NCI-H446 treated with DMSO at 0.1 percent for 48 hours (cell line): Measurements from ENCODE around the gene SLAMF9.

Experiments
- DNase-seq: peaks from one replicate; lab custom pipeline; 2025; lab: John Stamatoyannopoulos, UW

SLAMF9 gene

DNA sequence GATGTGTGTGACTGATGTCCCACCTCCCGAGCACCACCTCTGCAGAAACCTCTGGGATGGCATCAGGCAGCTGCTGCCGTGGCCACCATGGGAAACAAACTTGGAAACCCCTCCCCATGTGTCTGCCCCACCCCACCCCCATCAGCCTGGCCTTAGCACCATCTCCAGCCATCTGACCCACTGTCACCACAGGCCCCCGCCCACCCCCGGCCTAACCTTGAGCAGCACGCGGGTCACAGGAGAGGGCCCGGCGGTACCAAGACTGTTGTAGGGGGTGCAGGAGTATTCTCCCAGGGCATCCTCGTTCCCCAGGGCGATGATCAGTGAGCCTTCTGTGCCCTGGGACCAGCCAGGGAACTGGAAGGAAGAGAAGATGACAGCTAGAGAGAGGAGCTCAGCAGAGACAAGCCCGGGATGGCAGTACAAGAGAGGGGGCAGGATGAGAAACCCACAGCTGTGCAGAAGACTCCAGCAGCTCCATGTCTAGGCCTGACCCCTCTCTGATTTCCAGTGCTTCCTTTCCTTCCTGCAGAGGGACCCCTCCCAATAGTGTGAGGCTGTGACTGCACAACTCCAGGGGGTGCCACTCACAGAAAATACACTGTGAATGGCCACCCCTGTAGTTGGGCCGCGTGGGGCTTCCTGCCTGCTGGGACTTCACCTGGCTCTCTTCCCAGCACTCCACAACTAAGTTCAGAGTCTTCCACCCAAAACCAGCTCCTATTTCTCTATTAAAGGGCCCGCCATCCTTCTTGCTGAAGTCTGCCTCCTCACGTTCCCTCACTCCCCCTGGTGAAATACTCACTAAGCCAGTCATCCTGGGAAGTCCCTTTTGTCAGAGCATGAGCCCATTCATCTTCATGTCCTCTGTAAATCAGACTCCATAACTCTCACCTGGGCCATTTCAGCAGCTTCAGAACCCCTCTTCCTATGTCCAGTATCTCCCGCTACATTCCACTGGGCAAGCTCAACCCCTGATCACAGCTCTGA lies 21.4 kb downstream of the SLAMF9 start:
- DNase-seq = no peak

DNA sequence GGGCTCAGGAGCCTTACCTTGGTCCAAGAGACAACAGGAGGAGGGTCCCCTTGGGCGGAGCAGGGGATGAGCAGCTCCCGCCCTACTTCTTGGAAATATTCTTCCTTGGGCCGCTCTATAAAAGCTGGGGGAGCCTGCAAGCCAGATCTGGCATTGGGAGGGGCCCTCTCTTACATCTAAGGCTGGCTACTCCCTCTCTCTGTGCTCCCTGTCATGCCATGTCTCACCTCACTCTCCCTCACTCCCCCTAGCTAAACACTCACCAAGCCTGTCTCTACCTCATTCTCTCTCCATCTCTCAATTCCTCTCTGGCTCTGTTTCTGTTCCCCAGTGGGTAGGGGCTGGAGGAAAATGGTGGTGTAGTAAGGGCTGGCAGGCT lies 22.3 kb downstream of the SLAMF9 start:
- DNase-seq = no peak

DNA sequence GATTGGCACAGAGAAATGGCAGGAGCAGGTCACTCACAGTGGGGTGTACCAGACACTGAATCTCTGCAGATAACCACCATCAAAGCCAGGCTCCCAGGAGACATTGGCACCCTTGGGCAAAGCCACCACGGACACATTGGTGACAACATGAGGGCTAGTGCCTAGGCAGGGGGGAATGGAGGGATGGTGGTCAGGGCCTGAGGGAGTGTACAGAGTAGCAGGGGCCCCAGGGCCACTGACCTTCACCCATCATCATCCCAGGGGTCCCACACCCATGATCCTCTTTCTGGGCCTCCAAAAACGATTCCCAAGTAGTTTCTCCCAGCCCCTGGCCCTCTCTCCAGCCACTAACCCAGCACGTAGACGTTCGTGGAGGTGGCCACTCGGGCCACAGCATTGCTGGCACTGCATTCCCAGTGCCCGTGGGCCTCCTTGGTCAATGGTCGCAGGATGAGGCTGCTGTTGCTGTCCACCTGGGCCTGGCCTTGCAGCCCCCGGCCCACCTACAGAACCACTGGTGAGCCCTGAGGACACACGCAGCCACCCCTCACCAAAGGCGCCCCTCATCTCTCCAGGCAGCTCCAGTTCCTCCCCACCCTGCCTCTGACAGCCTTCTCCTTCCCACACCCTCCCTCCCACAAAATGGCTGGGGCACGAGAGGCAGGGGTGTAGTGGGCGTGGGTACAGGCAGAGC lies 22.8 kb downstream of the SLAMF9 start:
- no peak for DNase-seq

DNA sequence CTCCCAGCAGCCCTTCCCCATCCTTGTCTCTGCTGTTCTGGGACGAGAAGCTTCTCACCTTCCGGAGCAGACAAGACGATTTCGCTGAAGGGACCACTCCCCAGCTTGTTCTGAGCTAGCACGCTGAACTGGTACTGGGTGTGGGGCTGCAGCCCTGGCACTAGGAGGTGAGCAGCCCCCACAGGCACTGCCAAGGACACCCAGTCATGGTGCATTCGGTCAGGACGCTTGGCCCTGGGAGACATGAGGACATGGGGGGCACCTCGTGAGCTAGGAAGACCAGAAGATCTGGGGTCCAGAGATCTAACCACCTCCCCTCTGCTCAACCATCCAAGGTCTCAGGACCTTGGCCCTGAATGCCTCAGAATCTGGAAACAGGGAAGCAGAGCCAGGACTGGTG lies 23.4 kb downstream of the SLAMF9 start:
- DNase-seq = no peak

DNA sequence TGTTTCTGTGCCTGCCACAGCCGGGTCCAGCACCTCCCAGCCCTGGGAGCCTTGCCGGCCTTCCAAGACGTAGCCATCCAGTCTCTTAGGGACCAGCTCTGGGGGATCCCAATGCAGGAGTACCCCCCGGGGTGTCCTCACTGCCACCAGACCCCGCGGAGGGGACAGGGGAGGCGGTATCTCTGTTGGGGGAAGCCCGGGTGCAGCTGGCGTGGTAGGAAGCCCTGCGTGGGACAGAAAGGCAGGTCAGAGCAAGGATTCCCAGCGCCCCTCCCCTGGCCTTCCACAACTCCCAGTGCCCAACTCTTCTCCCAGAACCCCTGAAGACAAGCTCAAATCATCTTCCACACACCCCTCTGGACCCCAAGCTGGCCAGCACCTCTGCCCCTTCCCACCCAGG lies 23.8 kb downstream of the SLAMF9 start:
- no peak for DNase-seq

GRCh38 chr1:159929155-159930051 lies 24.6 kb downstream of the SLAMF9 start:
- no peak for DNase-seq

DNA sequence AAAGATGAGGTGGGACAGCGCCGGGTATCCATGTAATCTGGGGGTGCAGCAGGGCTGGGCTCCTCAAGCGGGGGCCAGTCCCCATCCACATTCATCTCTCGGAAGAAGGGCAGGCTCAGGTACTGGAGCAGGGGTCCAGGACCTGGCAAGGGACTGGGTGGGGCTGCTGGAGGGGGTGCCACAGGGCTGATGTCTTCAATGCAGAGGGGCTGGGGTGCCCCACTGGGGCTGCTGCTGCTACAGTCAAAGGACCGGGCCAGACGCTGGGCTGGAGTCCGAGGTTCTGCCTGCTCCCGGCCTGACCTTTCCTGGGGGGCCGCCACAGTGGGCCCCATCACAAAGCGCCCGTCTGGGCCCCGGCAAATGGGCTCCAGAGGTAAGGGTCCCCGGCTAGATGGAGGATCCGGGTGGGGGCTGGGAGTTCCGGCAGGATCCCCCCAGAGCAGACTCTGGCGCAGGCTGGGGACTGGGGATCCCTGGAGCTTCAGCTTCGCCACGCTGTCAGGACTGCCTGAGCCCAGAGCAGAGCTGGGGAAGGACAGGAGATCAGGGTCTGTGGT lies 25.5 kb downstream of the SLAMF9 start:
- DNase-seq = no peak

DNA sequence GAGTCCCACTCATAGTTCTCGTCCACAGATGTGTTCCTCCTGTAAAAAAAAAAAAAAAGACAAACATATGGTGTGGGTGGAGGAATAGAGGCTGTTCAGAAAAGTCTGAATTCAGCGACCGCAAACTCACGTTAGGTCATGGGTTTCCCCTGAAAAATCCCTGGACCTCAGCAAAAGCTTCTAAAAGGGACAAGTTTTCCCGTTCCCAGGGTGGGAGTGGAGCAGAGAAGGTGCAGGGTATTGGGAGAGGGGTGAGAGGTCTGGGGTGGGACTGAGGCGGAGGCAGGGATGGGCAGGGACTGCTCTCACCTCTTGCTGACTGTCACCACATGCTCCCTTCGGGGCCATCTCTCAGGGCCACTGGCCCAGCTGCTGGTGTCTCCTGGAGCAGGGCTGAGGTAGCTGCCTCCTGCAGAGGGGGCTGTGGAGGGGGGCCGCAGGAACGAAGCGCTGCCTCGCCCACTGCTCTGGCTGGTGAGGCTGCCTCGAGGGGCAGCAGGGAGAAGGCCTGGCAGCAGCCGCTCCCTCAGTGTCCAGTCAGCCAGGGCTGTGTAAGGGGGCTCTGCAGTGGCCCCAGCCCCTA lies 26.1 kb downstream of the SLAMF9 start:
- DNase-seq = no peak

- DNase-seq = no peak
These were observed 26.7 kb downstream of the SLAMF9 start for GRCh38 chr1:159927211-159927848.

GRCh38 chr1:159925719-159926078 lies 28.3 kb downstream of the SLAMF9 start:
- DNase-seq = no peak

GRCh38 chr1:159924791-159925718 lies 29.0 kb downstream of the SLAMF9 start, which contains the start of gene TAGLN2:
TAGLN2 (minus strand) TSS chr1:159925507; CDS start chr1:159920509, 4,998 bp downstream.
- peak; percentile 69 for DNase-seq

GRCh38 chr1:159924025-159924790 lies 29.8 kb downstream of the SLAMF9 start:
- DNase-seq = peak; percentile 54

DNA sequence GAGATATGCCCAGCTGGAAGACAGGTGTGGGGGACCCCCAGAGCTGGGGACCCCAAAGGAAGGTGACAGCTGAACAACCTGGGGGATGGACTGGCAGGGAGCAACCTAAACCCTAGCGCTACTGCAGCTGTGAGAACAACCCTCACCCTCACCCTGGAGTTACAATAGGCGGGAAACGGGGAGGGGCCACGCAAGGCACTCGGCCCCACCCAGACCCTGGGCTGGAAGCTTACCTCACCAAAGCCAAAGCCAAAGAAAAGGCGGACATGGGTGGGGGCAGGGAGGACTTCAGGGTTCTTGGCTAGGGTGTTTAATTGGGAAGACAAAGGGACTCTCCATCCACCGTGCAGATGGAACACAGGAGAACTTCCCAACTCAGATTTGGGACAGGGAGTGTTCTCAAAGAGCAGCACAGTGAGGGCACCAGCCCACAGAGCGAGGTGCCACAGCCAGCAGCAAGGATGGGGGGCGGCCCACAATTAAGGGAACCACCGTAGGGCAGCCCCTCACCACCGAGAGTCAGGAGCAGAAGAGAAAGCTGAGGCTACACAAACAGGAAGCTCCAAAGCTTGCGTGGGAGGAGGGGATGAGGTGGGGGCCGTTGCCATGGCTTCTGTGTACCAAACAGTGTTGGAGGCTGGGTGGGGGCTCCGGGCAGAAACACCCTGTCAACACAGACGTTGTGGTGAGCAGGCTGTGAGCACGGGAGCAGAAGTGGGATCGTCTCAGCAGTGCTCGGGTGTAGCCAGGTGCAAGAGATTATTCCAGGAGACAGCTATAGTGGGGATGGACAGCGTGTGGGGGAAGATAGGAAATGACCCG lies 30.6 kb downstream of the SLAMF9 start:
- no peak for DNase-seq

- DNase-seq = no peak
These were observed 31.4 kb downstream of the SLAMF9 start for GRCh38 chr1:159922511-159923202.

DNA sequence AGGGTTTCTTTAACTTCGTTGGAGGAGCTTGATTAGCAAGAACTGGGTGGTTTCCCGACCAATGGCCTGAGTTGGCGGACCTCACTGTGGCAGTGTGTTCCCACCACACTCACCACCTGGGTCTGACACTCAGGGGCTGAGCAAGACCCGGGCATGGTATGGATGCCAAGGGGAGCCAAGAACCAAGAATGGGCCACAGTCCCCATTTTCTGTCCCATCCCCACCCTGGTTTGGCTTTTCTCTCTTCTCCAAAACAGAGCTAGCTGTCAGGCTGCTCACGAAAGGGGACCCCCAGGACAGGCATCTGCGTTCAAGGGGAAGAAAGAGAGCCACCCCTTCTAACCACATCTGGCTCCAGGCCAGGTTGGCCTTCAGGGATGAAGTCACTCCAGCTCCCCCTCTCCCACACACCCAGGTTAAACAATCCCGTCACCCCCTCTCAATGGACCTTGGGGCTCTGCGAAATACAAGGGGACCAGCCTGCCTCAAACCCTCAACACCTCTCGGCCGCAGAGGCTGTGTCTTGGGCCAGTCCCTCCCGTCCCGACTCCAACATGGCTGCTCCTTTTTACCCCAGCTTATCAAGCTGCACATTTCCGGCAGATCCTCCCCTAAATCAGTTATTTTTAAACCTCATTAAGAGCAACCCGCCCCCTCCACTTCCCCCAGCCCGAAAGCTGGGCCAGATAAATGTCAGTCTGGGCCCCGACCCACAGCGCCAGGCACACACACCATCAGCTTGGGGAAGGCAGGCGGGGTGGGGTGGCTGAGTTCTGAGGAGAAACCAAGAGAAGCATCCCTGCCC lies 32.1 kb downstream of the SLAMF9 start:
- DNase-seq = no peak

- no peak for DNase-seq
These were observed 32.8 kb downstream of the SLAMF9 start for GRCh38 chr1:159921251-159921650.

DNA sequence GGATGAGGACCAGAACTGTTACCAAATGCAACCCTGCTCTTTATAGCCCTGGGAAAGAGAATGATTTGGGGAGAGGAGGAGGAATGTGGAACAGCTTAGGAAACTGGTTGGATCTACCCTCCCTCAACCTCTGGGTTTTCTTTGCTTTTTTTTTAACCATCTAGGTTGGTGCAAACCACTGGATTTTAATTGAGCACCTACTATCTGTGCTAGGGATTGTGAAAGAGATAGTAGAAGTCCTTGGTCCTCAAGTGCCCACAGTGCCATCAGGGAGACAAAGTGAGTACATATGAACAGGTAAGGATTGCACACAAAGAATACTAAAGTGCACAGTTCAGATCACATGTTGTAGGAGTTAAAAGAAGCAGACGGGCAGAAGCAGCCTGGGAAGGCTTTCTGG lies 33.4 kb downstream of the SLAMF9 start:
- DNase-seq = no peak
